Glomerular visceral epithelial cell (primary cell): ENCODE results near the gene RPL10A.
"Not testable (repeated sequence)": the region's sequence is repeated elsewhere in the genome, so short reads cannot be mapped to it uniquely, and the experiment has no call there.

ENCODE experiments used
- DNase-seq: peaks from one replicate; pipeline ENCODE4 v3.0.0-alpha.2; 2016; ENCODE audit errors: extremely low spot score

The RPL10A gene

GRCh38 chr6:35511562-35511941 lies 43.4 kb downstream of the RPL10A start:
- DNase-seq = no peak

GRCh38 chr6:35512006-35512405 lies 43.8 kb downstream of the RPL10A start:
- no peak for DNase-seq

DNA sequence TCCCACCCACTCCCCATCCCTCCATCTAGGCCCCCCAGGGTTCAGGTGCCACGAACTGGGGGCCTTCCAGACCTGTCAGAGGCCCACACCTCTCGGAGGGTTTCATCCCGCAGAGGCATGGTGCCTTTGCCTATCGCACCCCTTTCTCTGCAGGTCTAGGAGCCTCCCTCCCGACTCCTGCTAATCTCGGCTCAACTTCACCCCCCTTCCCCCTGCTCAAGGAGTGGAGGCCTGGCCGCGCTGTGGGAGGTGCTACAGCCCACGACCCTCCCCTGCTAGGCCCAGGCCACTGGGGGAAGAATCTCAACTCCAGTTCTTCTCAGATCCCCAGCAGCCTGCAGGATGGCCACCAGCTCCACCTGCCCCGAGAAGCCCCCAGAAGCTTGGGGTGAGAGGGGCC lies 44.5 kb downstream of the RPL10A start, which contains the start of gene TULP1:
Gene TULP1 (minus strand): TSS at position 157 of the 400 bp plus-strand sequence. CDS start 38 bp downstream, at position 119.
- DNase-seq = no peak

GRCh38 chr6:35514587-35514986 lies 46.4 kb downstream of the RPL10A start:
- DNase-seq = no peak

- not testable (repeated sequence) for DNase-seq
These were observed 47.7 kb downstream of the RPL10A start for GRCh38 chr6:35515939-35516338.

- DNase-seq = no peak
These were observed 48.5 kb downstream of the RPL10A start for GRCh38 chr6:35516712-35517111.

GRCh38 chr6:35517978-35518377 lies 49.8 kb downstream of the RPL10A start:
- not testable (repeated sequence) for DNase-seq

DNA sequence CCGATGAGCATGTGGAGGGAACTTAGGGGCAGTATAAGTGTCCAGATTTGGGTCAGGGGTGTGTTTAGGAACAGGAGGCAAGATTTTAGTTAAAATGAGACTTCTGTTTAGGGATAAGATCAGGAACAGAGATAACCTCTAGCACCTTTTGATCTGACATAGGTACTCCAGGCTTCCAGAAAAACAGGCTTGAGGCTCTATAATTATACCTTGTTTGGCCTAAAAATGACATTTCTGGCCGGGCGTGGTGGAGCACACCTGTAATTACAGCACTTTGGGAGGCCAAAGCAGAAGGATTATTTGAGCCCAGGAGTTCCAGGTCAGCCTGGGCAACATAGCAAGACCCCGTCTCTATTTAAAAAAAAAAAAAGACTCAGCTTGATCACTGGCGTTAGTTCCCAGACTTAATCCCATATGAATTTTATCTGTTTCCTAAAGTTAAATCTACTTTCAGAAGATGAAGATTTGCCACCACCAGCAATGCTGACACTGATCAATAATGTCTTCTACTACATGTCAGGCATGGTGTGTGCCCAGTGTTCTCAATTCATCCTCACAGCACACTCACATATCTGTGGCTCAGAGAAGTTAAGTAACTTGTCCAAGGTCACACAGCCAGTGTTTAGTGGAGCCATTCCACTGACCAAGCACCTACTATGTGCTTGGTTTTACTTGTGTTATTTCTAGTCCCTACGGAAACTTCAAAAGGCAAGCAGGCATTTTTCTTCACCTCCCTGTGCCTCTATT lies 50.5 kb downstream of the RPL10A start:
- DNase-seq = no peak

- no peak for DNase-seq
These were observed 51.3 kb downstream of the RPL10A start for GRCh38 chr6:35519313-35520015.
